WTC11 (cell line): Measurements from ENCODE around the gene AK3.

ENCODE experiments used
- FOXK1 ChIP-seq: sonication (generic); formaldehyde crosslinking; IDR thresholded peaks from 2 replicates; pipeline ENCODE4 v1.8.0; 2022; ENCODE audit warnings: mild to moderate bottlenecking, moderate library complexity, missing genetic modification reagents
- RELA ChIP-seq: sonication (generic); formaldehyde crosslinking; IDR thresholded peaks from 2 replicates; pipeline ENCODE4 v1.8.1; 2022; ENCODE audit warnings: missing genetic modification reagents, mild to moderate bottlenecking, borderline replicate concordance
- TP53 ChIP-seq: sonication (generic); formaldehyde crosslinking; IDR thresholded peaks from 2 replicates; pipeline ENCODE4 v1.8.1; 2023; ENCODE audit warnings: mild to moderate bottlenecking, missing genetic modification reagents
- ZNF423 ChIP-seq: fragments of 250-450 bp; sonication (Bioruptor Pico); IDR thresholded peaks from 2 replicates; pipeline ENCODE4 v2.1.2; 2022; ENCODE audit warnings: mild to moderate bottlenecking, moderate library complexity
- TF ChIP-seq, protein P1 (sequence below): sonication (generic); formaldehyde crosslinking; IDR thresholded peaks from 2 replicates; pipeline ENCODE4 v1.8.0; 2022; ENCODE audit warnings: mild to moderate bottlenecking, missing genetic modification reagents
- TF ChIP-seq, protein P2 (sequence below): sonication (generic); formaldehyde crosslinking; IDR thresholded peaks from 2 replicates; pipeline ENCODE4 v1.8.1; 2022; ENCODE audit warnings: low read depth, missing genetic modification reagents, borderline replicate concordance
- TF ChIP-seq, protein P3 (sequence below): fragments of 200-600 bp; IDR thresholded peaks from 2 replicates; pipeline ENCODE4 v1.8.0; 2022; ENCODE audit warnings: antibody characterized with exemption
- TF ChIP-seq, protein P4 (sequence below): sonication (generic); formaldehyde crosslinking; IDR thresholded peaks from 2 replicates; pipeline ENCODE4 v1.8.1; 2023; ENCODE audit warnings: mild to moderate bottlenecking, missing genetic modification reagents, borderline replicate concordance

DNA sequence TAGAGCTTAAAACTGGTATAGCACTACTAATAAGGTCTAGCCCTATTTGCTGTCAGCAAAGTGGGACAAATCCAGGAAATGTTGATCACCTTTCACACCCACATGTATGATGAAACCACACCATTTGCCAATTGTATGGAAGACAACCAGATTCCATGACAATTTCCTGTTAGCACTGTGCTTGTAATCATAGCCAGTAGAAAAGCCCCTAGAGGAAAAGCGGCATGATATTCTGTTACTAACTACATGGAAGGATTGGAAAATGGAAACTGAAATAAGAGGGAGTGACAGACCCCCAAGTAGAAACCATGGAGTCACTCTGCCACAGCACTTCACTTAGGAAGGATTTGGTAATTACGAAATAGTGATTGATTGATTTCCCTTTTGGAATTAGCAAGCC, 75.6 kb downstream of the AK3 start:
- TF ChIP-seq, protein P1, sequence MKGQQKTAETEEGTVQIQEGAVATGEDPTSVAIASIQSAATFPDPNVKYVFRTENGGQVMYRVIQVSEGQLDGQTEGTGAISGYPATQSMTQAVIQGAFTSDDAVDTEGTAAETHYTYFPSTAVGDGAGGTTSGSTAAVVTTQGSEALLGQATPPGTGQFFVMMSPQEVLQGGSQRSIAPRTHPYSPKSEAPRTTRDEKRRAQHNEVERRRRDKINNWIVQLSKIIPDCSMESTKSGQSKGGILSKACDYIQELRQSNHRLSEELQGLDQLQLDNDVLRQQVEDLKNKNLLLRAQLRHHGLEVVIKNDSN: no peak
- TF ChIP-seq, protein P2, sequence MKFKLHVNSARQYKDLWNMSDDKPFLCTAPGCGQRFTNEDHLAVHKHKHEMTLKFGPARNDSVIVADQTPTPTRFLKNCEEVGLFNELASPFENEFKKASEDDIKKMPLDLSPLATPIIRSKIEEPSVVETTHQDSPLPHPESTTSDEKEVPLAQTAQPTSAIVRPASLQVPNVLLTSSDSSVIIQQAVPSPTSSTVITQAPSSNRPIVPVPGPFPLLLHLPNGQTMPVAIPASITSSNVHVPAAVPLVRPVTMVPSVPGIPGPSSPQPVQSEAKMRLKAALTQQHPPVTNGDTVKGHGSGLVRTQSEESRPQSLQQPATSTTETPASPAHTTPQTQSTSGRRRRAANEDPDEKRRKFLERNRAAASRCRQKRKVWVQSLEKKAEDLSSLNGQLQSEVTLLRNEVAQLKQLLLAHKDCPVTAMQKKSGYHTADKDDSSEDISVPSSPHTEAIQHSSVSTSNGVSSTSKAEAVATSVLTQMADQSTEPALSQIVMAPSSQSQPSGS (CRISPR knock-in tag): no peak
- TF ChIP-seq, protein P3, sequence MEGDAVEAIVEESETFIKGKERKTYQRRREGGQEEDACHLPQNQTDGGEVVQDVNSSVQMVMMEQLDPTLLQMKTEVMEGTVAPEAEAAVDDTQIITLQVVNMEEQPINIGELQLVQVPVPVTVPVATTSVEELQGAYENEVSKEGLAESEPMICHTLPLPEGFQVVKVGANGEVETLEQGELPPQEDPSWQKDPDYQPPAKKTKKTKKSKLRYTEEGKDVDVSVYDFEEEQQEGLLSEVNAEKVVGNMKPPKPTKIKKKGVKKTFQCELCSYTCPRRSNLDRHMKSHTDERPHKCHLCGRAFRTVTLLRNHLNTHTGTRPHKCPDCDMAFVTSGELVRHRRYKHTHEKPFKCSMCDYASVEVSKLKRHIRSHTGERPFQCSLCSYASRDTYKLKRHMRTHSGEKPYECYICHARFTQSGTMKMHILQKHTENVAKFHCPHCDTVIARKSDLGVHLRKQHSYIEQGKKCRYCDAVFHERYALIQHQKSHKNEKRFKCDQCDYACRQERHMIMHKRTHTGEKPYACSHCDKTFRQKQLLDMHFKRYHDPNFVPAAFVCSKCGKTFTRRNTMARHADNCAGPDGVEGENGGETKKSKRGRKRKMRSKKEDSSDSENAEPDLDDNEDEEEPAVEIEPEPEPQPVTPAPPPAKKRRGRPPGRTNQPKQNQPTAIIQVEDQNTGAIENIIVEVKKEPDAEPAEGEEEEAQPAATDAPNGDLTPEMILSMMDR: no peak
- TF ChIP-seq TP53 (no peak), RELA (CRISPR knock-in tag) (no peak), FOXK1 (no peak), ZNF423 (CRISPR knock-in tag) (no peak)
- TF ChIP-seq, protein P4, sequence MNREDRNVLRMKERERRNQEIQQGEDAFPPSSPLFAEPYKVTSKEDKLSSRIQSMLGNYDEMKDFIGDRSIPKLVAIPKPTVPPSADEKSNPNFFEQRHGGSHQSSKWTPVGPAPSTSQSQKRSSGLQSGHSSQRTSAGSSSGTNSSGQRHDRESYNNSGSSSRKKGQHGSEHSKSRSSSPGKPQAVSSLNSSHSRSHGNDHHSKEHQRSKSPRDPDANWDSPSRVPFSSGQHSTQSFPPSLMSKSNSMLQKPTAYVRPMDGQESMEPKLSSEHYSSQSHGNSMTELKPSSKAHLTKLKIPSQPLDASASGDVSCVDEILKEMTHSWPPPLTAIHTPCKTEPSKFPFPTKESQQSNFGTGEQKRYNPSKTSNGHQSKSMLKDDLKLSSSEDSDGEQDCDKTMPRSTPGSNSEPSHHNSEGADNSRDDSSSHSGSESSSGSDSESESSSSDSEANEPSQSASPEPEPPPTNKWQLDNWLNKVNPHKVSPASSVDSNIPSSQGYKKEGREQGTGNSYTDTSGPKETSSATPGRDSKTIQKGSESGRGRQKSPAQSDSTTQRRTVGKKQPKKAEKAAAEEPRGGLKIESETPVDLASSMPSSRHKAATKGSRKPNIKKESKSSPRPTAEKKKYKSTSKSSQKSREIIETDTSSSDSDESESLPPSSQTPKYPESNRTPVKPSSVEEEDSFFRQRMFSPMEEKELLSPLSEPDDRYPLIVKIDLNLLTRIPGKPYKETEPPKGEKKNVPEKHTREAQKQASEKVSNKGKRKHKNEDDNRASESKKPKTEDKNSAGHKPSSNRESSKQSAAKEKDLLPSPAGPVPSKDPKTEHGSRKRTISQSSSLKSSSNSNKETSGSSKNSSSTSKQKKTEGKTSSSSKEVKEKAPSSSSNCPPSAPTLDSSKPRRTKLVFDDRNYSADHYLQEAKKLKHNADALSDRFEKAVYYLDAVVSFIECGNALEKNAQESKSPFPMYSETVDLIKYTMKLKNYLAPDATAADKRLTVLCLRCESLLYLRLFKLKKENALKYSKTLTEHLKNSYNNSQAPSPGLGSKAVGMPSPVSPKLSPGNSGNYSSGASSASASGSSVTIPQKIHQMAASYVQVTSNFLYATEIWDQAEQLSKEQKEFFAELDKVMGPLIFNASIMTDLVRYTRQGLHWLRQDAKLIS (CRISPR knock-in tag): no peak
